SK-N-SH treated with all-trans-retinoic acid at 6 μM for 48 hours (cell line): Measurements from ENCODE around the gene TSSK2.

ENCODE experiments used
- ATAC-seq: fragments of 200-7000 bp; cut with Tn5 transposase; 3 replicates; pipeline ENCODE4 v1.9.1; 2020; ENCODE audit warnings: mild to moderate bottlenecking, moderate library complexity
- BACH2 ChIP-seq: fragments of 250-450 bp; sonication (Bioruptor Pico); IDR thresholded peaks from 2 replicates; pipeline ENCODE4 v1.9.0; 2021; ENCODE audit warnings: mild to moderate bottlenecking, borderline replicate concordance
- CSDC2 ChIP-seq: fragments of 250-450 bp; sonication (Bioruptor Pico); IDR thresholded peaks from 2 replicates; pipeline ENCODE4 v1.5.0; 2020; ENCODE audit warnings: mild to moderate bottlenecking, moderate library complexity
- ESRRG ChIP-seq: fragments of 250-450 bp; sonication (Bioruptor Pico); IDR thresholded peaks from 2 replicates; pipeline ENCODE4 v1.6.1; 2021; ENCODE audit warnings: mild to moderate bottlenecking
- GLIS3 ChIP-seq: fragments of 250-450 bp; sonication (Bioruptor Pico); IDR thresholded peaks from 2 replicates; pipeline ENCODE4 v1.5.0; 2020; ENCODE audit warnings: mild to moderate bottlenecking, moderate library complexity
- ISL1 ChIP-seq: fragments of 250-450 bp; sonication (Bioruptor Pico); IDR thresholded peaks from 2 replicates; pipeline ENCODE4 v2.1.2; 2022; ENCODE audit warnings: mild to moderate bottlenecking, moderate library complexity
- OSR1 ChIP-seq: fragments of 250-450 bp; sonication (Bioruptor Pico); IDR thresholded peaks from 2 replicates; pipeline ENCODE4 v1.8.0; 2022; ENCODE audit warnings: moderate library complexity, mild to moderate bottlenecking, inconsistent platforms
- PATZ1 ChIP-seq: fragments of 250-450 bp; sonication (Bioruptor Pico); IDR thresholded peaks from 2 replicates; pipeline ENCODE4 v1.8.0; 2020; ENCODE audit warnings: mild to moderate bottlenecking, moderate library complexity, borderline replicate concordance
- POU6F1 ChIP-seq: fragments of 250-450 bp; sonication (Bioruptor Pico); IDR thresholded peaks from 2 replicates; pipeline ENCODE4 v1.8.0; 2021; ENCODE audit warnings: low read depth, mild to moderate bottlenecking, moderate library complexity, borderline replicate concordance
- PPARA ChIP-seq: fragments of 250-450 bp; sonication (Bioruptor Pico); IDR thresholded peaks from 2 replicates; pipeline ENCODE4 v1.5.0; 2020; ENCODE audit warnings: mild to moderate bottlenecking, borderline replicate concordance
- RARB ChIP-seq: fragments of 250-450 bp; sonication (Bioruptor Pico); IDR thresholded peaks from 2 replicates; pipeline ENCODE4 v1.8.0; 2021; ENCODE audit warnings: mild to moderate bottlenecking, moderate library complexity
- SNAI2 ChIP-seq: fragments of 250-450 bp; sonication (Bioruptor Pico); IDR thresholded peaks from 2 replicates; pipeline ENCODE4 v1.5.0; 2020; ENCODE audit warnings: mild to moderate bottlenecking, moderate library complexity
- TCF4 ChIP-seq: fragments of 250-450 bp; sonication (Bioruptor Pico); IDR thresholded peaks from 2 replicates; pipeline ENCODE4 v1.8.0; 2021; ENCODE audit warnings: mild to moderate bottlenecking, moderate library complexity, borderline replicate concordance
- TOX ChIP-seq: fragments of 250-450 bp; sonication (Bioruptor Pico); IDR thresholded peaks from 2 replicates; pipeline ENCODE4 v1.8.0; 2021; ENCODE audit warnings: mild to moderate bottlenecking, moderate library complexity, borderline replicate concordance
- TSHZ2 ChIP-seq: fragments of 250-450 bp; sonication (Bioruptor Pico); IDR thresholded peaks from 2 replicates; pipeline ENCODE4 v1.5.0; 2020; ENCODE audit warnings: mild to moderate bottlenecking, moderate library complexity
- ZC3H10 ChIP-seq: fragments of 250-450 bp; sonication (Bioruptor Pico); IDR thresholded peaks from 2 replicates; pipeline ENCODE4 v1.5.1; 2021; ENCODE audit warnings: mild to moderate bottlenecking, moderate library complexity
- ZFP3 ChIP-seq: fragments of 250-450 bp; sonication (Bioruptor Pico); IDR thresholded peaks from 2 replicates; pipeline ENCODE4 v1.5.0; 2020; ENCODE audit warnings: mild to moderate bottlenecking, moderate library complexity
- ZFP30 ChIP-seq: fragments of 450-650 bp; formaldehyde crosslinking; IDR thresholded peaks from 2 replicates; pipeline ENCODE4 v1.5.0; 2022; ENCODE audit warnings: mild to moderate bottlenecking, moderate library complexity
- ZNF565 ChIP-seq: fragments of 450-650 bp; formaldehyde crosslinking; conservative IDR thresholded peaks from 2 replicates; pipeline ENCODE4 v1.5.0; 2020; ENCODE audit warnings: low read depth, mild to moderate bottlenecking, moderate library complexity
- ZNF70 ChIP-seq: fragments of 450-650 bp; formaldehyde crosslinking; IDR thresholded peaks from 2 replicates; pipeline ENCODE4 v1.5.0; 2020; ENCODE audit warnings: mild to moderate bottlenecking, moderate library complexity
- ZNF8 ChIP-seq: fragments of 450-650 bp; formaldehyde crosslinking; IDR thresholded peaks from 2 replicates; pipeline ENCODE4 v1.5.0; 2020; ENCODE audit warnings: mild to moderate bottlenecking, moderate library complexity

Gene TSSK2

GRCh38 chr22:19132153-19132552 lies 1.0 kb downstream of the TSSK2 start:
- TF ChIP-seq SNAI2 (CRISPR knock-in tag) = no peak
- TF ChIP-seq ESRRG (CRISPR knock-in tag) = no peak
- no peak for TF ChIP-seq RARB (CRISPR knock-in tag)
- no peak for TF ChIP-seq CSDC2
- TF ChIP-seq GLIS3 (CRISPR knock-in tag) = no peak
- TF ChIP-seq ZNF8 (CRISPR knock-in tag) = no peak
- TF ChIP-seq ZC3H10 = no peak
- TF ChIP-seq BACH2 (CRISPR knock-in tag) = no peak
- TF ChIP-seq ZNF70 = no peak
- TF ChIP-seq TSHZ2 (CRISPR knock-in tag) = no peak
- no peak for ATAC-seq

- no peak for ATAC-seq
- no peak for TF ChIP-seq ZC3H10
These were observed 1.7 kb downstream of the TSSK2 start for GRCh38 chr22:19132693-19133400.

- TF ChIP-seq TCF4 (CRISPR knock-in tag) (no peak), PPARA (no peak), BACH2 (CRISPR knock-in tag) (no peak), PATZ1 (CRISPR knock-in tag) (no peak), ZNF565 (no peak), TOX (CRISPR knock-in tag) (no peak), ZNF70 (no peak), OSR1 (CRISPR knock-in tag) (no peak), ZNF8 (CRISPR knock-in tag) (no peak), ESRRG (CRISPR knock-in tag) (no peak), ZFP30 (no peak), POU6F1 (CRISPR knock-in tag) (no peak), TSHZ2 (CRISPR knock-in tag) (no peak), GLIS3 (CRISPR knock-in tag) (no peak), RARB (CRISPR knock-in tag) (no peak), ZFP3 (no peak), CSDC2 (no peak), SNAI2 (CRISPR knock-in tag) (no peak), ISL1 (CRISPR knock-in tag) (no peak)
- ATAC-seq = no peak
These were observed 2.5 kb downstream of the TSSK2 start for GRCh38 chr22:19133561-19133960.
